T47D (cell line): Measurements from ENCODE around the gene BMP8A.

ENCODE experiments used
- DNase-seq, 2 experiments: peaks; one replicate each; pipeline versions ENCODE4 v3.0.0 to v3.0.0-alpha.2; 2011 to 2012; ENCODE audit warnings: low read depth in 1 of 2, low spot score in 1 of 2
- JUND ChIP-seq: IDR thresholded peaks from 2 replicates; pipeline ENCODE4 v1.6.1; 2012; ENCODE audit warnings: low read depth
- in situ Hi-C: cut with HindIII; loops from 2 replicates; pipeline ENCODE4 v1.10.0; 2016; ENCODE audit warnings: low sequenced_read_pairs, low pct_unique_long_range_greater_than_20kb

BMP8A gene

GRCh38 chr1:39539252-39539790 lies 47.9 kb downstream of the BMP8A start:
- in situ Hi-C loops: no loop called here
- no peak for TF ChIP-seq JUND
- peak; percentile 43 to 62 for DNase-seq

DNA sequence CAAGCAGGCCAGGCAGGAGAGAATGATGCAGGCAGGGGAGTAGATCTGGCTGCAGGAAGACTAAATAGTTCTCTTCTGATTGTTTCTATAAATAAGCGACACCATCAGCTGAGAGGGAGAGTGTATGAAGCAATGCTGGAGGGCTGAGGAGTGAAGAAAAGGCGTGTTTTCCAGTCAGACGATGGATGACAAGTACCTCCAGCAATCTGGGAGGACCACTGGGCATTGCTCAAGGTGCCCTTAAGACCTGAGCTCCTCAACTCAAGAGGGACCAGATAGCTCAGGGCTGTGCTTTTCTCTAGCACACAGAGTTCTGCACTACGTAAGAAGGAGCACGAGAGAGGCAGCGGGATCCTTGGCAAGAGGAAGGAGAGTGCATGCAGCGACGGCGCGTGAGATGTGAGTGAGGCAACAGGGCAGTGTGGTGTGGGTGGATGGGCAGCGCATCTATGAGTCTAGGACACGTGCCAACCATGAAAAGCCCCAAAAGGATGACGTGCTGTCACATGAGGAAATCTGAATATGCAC lies 49.1 kb downstream of the BMP8A start:
- no peak for DNase-seq
- no peak for TF ChIP-seq JUND
- in situ Hi-C loops: no loop called here

GRCh38 chr1:39542924-39543323 lies 51.5 kb downstream of the BMP8A start:
- no peak for DNase-seq
- TF ChIP-seq JUND: no peak
- in situ Hi-C loops: no loop called here

GRCh38 chr1:39544327-39544726 lies 52.9 kb downstream of the BMP8A start:
- in situ Hi-C loops: no loop called here

DNA sequence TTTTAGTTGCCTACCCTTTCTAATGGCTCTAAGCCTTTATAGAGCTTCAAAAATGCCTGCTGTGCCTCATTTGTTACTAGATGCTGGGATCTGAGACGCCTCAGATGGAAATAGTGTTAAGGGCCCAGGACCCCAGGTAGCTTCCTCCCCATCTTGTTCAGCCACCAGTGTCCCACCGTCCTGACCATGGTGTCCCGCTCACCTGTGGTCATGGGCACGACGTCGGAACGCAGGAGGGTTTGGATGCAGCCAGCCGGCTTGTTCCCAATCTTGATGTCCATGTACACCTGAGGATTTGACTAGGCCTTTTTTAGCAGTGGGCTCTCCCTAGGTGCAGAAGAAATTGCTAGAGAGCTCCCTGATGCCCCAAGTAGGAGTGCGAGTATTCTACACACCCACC lies 54.1 kb downstream of the BMP8A start:
- no peak for TF ChIP-seq JUND
- in situ Hi-C loops: no loop called here

More at GRCh38 chr1:39544327-39544726, 52.9 kb downstream of the BMP8A start:
- TF ChIP-seq JUND: no peak
- DNase-seq: peak in 1 of 2 experiments; percentile 6

GRCh38 chr1:39554277-39554676 lies 62.8 kb downstream of the BMP8A start:
- DNase-seq: no peak
- in situ Hi-C loops: no loop called here
- no peak for TF ChIP-seq JUND

More for the DNA sequence above, 54.1 kb downstream of the BMP8A start:
- DNase-seq: no peak

DNA sequence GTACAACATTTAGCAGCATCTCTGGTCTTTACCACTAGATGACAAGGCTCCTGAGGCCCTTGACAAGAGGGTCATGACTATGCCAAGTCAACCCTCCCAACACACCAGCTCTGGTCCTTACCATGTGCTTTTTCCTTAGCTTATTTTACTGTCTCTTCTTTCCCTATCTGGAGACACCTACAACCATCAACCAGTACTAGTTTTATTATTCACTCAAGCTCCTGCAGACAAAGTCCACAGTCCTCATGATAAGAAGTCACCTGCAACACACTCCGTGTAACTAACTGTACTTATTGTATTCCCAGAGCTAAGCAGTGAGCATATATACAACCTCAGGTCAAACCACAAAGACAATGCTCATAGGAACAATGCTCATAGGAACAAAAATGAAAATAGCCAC lies 69.8 kb downstream of the BMP8A start:
- TF ChIP-seq JUND: no peak
- in situ Hi-C loops: no loop called here
- DNase-seq: no peak

DNA sequence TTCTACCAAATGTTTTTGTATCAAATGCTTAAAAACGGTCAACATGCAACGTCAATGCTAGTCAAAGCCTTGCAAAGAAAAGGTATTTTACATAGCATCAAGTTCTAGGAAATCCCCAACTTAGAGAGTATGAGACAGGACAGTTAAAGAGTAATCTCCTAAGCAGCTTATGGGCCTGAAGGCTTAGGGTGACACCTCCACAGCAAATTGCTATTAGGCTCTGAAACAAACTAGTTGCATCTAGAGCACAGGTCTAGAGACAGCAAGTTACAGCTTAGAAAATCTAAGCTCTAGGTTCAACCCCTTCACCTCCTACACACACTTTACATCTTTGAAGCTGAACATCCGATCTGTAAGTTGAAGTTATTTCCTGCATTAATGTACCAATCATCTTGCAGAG lies 71.5 kb downstream of the BMP8A start:
- in situ Hi-C loops: no loop called here
- no peak for DNase-seq
- TF ChIP-seq JUND: no peak

DNA sequence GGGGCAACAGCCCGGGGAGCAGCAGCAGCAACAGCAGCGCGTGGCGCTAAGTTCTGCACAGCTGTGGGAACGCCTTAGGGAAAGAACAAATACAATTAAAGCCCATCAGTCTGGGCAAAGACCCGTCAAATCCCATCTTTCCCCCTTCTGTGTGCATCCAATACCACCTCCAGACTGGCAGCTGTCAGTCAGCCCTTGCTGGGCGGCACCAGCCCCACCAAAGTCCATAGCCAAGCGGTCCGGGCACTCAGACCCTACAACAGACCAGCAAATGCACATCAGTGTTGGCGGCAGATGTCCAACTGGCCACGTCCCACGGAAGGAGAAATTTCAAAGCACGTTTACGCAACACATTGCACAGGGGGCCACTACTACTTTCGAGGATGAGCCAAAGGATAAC lies 72.2 kb downstream of the BMP8A start:
- DNase-seq: no peak
- in situ Hi-C loops: no loop called here
- TF ChIP-seq JUND: no peak

GRCh38 chr1:39564340-39564739 lies 72.9 kb downstream of the BMP8A start:
- no peak for DNase-seq
- in situ Hi-C loops: no loop called here
- no peak for TF ChIP-seq JUND

- no peak for TF ChIP-seq JUND
- no peak for DNase-seq
These were observed 73.5 kb downstream of the BMP8A start for GRCh38 chr1:39564941-39565340.

GRCh38 chr1:39566441-39567137 lies 75.2 kb downstream of the BMP8A start:
- no peak for TF ChIP-seq JUND
- no peak for DNase-seq
- in situ Hi-C loops: no loop called here

More at GRCh38 chr1:39564941-39565340, 73.5 kb downstream of the BMP8A start:
- in situ Hi-C loops: no loop called here

GRCh38 chr1:39567302-39567701 lies 75.9 kb downstream of the BMP8A start:
- in situ Hi-C loops: no loop called here
- no peak for TF ChIP-seq JUND
- DNase-seq: no peak
